ENCODE data around the gene COL4A3. TPM values are rescaled to one million over a fixed set of nuclear protein-coding genes. Genes with fewer than 3 reads are reported as not detected.

Gene COL4A3
- total RNA-seq, 1 donor from 2014 or later = 1.5 TPM

DNA sequence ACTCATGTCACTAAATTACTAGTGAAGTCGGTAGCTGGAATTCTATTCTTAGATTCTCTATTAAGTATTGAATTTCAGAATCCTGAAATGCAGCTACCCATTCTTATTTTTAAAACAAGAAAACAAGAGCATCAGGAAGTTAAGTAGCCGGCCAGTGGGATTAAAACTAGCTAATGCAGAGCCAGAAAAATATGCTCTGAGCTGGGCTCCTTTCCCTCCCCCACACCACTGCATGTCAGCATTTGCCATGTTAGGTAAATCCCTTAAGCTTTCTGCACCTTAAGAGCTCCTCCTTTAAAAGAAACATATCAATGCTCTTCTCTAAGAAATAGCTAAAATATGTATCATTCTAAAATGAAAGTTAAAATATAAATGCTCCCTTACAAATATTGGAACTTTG lies 88.4 kb downstream of the COL4A3 start:
- Histone ChIP-seq H3K27ac (no peak overlapping the region), H3K9me3 (no peaks in the 10 kb centered on the region), H3K36me3 (no peaks in the 10 kb centered on the region), H3K4me3 (no peak overlapping the region), H3K4me1 (no peaks in the 10 kb centered on the region), H3K27me3 (no peaks in the 10 kb centered on the region)
- intact Hi-C loops (cut with DNase I) = no loop called here
- TF ChIP-seq, protein P1, sequence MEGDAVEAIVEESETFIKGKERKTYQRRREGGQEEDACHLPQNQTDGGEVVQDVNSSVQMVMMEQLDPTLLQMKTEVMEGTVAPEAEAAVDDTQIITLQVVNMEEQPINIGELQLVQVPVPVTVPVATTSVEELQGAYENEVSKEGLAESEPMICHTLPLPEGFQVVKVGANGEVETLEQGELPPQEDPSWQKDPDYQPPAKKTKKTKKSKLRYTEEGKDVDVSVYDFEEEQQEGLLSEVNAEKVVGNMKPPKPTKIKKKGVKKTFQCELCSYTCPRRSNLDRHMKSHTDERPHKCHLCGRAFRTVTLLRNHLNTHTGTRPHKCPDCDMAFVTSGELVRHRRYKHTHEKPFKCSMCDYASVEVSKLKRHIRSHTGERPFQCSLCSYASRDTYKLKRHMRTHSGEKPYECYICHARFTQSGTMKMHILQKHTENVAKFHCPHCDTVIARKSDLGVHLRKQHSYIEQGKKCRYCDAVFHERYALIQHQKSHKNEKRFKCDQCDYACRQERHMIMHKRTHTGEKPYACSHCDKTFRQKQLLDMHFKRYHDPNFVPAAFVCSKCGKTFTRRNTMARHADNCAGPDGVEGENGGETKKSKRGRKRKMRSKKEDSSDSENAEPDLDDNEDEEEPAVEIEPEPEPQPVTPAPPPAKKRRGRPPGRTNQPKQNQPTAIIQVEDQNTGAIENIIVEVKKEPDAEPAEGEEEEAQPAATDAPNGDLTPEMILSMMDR (IDR thresholded peaks at IDR 0.05) = no peak
- TF ChIP-seq POLR2AphosphoS5 (IDR thresholded peaks at IDR 0.05; ENCODE audit: insufficient read depth in 1 of 2, low read depth in 1 of 2) = no peak
- no peak for TF ChIP-seq POLR2A (IDR thresholded peaks at IDR 0.05)
- DNase-seq (ENCODE audit: extremely low spot score in 2 of 2) = no peak

DNA sequence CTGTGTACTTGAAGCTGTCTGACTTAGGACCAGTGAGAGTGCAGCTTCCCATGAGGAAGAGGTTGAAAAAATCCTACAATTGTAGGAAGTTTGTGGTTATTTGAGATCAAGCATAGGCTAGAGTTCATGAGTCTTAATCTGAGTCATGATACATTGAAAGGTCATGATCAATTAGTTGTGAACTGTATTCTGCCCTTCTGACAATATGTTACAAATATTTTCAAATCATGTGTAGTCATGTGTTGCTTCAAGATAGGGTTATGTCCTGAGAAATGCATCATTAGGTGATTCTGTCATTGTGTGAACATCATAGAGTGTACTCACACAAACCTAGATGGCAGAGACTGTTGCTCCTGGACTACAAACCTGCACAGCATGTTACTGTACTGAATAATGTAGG lies 92.2 kb downstream of the COL4A3 start:
- Histone ChIP-seq H3K27me3 (no peaks in the 10 kb centered on the region), H3K36me3 (no peaks in the 10 kb centered on the region), H3K27ac (no peak overlapping the region), H3K9me3 (no peaks in the 10 kb centered on the region), H3K4me1 (no peaks in the 10 kb centered on the region), H3K4me3 (no peak overlapping the region)
- no peak for DNase-seq (ENCODE audit: extremely low spot score in 2 of 2)
- intact Hi-C loops (cut with DNase I) = no loop called here
- no peak for TF ChIP-seq POLR2AphosphoS5 (IDR thresholded peaks at IDR 0.05; ENCODE audit: insufficient read depth in 1 of 2, low read depth in 1 of 2)
- TF ChIP-seq, protein P1 (IDR thresholded peaks at IDR 0.05) = no peak
- no peak for TF ChIP-seq POLR2A (IDR thresholded peaks at IDR 0.05)

DNA sequence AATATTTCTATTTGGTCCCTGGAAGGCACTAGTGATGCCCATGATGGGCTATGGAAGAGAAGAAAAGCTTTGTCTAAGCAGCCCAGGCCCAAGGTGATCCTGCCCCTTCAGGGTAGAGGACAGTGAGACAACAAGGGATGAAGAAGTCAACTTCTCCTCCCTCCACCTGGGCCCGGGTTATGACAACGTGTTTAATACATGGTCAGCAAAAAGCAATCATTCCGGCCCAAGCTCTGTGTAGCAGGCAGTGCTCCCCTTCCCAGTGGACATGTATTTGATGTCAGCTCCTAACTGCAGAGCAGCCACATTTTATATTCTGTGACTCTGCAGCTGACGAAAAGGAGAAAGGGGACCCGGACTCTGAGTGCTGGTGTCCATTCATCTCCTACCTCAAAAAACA lies 93.4 kb downstream of the COL4A3 start:
- Histone ChIP-seq H3K9me3 (no peaks in the 10 kb centered on the region), H3K4me1 (no peaks in the 10 kb centered on the region), H3K27me3 (no peaks in the 10 kb centered on the region), H3K36me3 (no peaks in the 10 kb centered on the region), H3K4me3 (no peak overlapping the region), H3K27ac (no peak overlapping the region)
- TF ChIP-seq POLR2A (IDR thresholded peaks at IDR 0.05) (no peak), POLR2AphosphoS5 (IDR thresholded peaks at IDR 0.05; ENCODE audit: insufficient read depth in 1 of 2, low read depth in 1 of 2) (no peak)
- TF ChIP-seq, protein P1 (IDR thresholded peaks at IDR 0.05) = no peak
- intact Hi-C loops (cut with DNase I) = no loop called here
- DNase-seq (ENCODE audit: extremely low spot score in 2 of 2) = no peak

DNA sequence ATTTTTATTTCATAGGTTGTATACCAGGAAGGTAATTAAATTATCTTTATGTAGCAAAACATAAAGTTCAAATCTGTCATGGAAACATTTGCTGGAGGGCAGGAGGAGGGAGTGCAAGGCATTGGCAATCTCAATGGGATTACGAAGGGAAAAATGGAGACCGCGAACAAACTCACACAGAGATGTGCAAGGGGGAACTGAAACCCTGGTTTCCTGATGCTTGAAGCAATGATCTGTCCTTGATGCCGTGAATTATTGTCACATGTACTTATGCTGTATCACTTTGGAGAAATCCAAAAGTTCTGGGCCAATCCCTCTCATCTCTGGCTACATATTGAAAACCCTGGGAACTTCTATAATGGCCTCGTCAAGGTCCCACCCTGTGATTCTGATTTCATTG lies 95.6 kb downstream of the COL4A3 start:
- Histone ChIP-seq H3K36me3 (no peaks in the 10 kb centered on the region), H3K27me3 (no peaks in the 10 kb centered on the region), H3K4me1 (no peaks in the 10 kb centered on the region), H3K9me3 (no peaks in the 10 kb centered on the region), H3K27ac (no peak overlapping the region), H3K4me3 (no peak overlapping the region)
- DNase-seq (ENCODE audit: extremely low spot score in 2 of 2) = no peak
- intact Hi-C loops (cut with DNase I) = no loop called here
- TF ChIP-seq, protein P1 (IDR thresholded peaks at IDR 0.05) = no peak
- TF ChIP-seq POLR2AphosphoS5 (IDR thresholded peaks at IDR 0.05; ENCODE audit: insufficient read depth in 1 of 2, low read depth in 1 of 2) (no peak), POLR2A (IDR thresholded peaks at IDR 0.05) (no peak)

DNA sequence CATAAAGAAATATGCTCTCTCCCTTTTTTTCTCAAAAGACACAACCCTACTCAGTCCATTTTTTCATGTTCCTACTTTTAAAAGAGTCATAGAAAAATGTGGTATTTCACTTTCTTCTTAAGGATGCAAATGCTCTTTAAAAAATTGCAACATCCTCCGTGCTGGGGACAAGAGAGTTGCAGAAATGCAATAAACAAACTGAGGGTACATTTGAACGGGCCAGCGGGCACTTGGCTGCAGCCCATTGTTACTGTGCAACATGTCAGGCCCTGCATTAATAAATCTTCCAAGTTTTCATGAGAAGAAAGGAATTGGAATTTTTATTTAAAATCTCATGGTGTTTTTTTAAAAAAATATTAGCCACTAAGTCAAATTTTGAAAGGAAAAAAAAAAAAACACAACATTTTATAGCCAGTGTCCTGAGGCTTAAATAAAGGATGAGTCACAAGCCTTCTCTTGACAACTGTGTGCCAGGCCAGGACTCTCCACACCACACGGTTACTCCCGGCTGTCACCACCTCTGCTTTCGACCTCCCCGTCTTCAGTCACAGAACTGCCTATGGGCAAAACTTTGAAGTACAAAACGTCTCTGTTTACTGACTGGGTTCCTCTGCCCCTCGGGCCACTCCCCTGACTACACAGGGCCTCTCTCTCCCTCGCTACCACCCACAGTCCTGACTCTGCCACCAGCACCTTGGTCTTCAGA lies 103.1 kb downstream of the COL4A3 start:
- no peaks in the 10 kb centered on the region for H3K27me3 ChIP-seq
- intact Hi-C loops (cut with DNase I) = no loop called here
- TF ChIP-seq POLR2AphosphoS5 (IDR thresholded peaks at IDR 0.05; ENCODE audit: insufficient read depth in 1 of 2, low read depth in 1 of 2) = no peak
- TF ChIP-seq, protein P1 (IDR thresholded peaks at IDR 0.05) = no peak
- DNase-seq (ENCODE audit: extremely low spot score in 2 of 2) = no peak
- peaks cover 5% of the 10 kb centered on the region for H3K4me1 ChIP-seq
- H3K36me3 ChIP-seq = no peaks in the 10 kb centered on the region
- no peak overlapping the region for H3K4me3 ChIP-seq
- H3K9me3 ChIP-seq = no peaks in the 10 kb centered on the region
- no peak overlapping the region for H3K27ac ChIP-seq
